IMR-90 (cell line): ENCODE data around the gene FABP6. TPM values are rescaled to one million over a fixed set of nuclear protein-coding genes. Genes with fewer than 3 reads are reported as not detected.

Source experiments
- ATAC-seq: fragments of 200-7000 bp; cut with Tn5 transposase; 2 replicates; pipeline ENCODE4 v1.9.1; 2020; ENCODE audit warnings: low read depth, mild to moderate bottlenecking, moderate library complexity
- BruUV-seq: library from RNA; stranded (reverse); fragments of 400-500 nt; replicated peaks from 2 replicates; lab custom pipeline; 2021; lab: Mats Ljungman, UMichigan
- CTCF ChIA-PET: fragments of 300-600 bp; formaldehyde crosslinking; extraction: SDS; loops from one replicate; lab custom pipeline; 2021; ENCODE audit warnings: antibody characterized with exemption; lab: Yijun Ruan, JAX
- POLR2A ChIA-PET: fragments of 300-600 bp; sonication (Branson Sonifier 250); formaldehyde crosslinking; loops from one replicate; lab custom pipeline; 2022; ENCODE audit warnings: antibody characterized with exemption; ENCODE audit not compliant: unreplicated experiment; lab: Charles Lee
- DNase-seq: peaks from one replicate; pipeline ENCODE4 v3.0.0; 2013
- H2AFZ ChIP-seq: replicated peaks from 2 replicates; pipeline ENCODE3; 2013; ENCODE audit warnings: low read length, mild to moderate bottlenecking; ENCODE audit not compliant: poor library complexity
- H2AK5ac ChIP-seq: 2 replicates; pipeline ENCODE4 v1.6.1; 2013; ENCODE audit warnings: low read depth, low read length, inconsistent platforms
- H2AK9ac ChIP-seq: replicated peaks from 2 replicates; pipeline ENCODE3; 2013; ENCODE audit warnings: mild to moderate bottlenecking, low read depth, low read length, moderate library complexity; ENCODE audit not compliant: poor library complexity
- H2BK120ac ChIP-seq: 2 replicates; pipeline ENCODE4 v1.6.1; 2013; ENCODE audit warnings: low read depth, low read length, inconsistent platforms
- H2BK15ac ChIP-seq: 3 replicates; pipeline ENCODE4 v1.6.1; 2013; ENCODE audit warnings: low read depth, low read length, inconsistent platforms
- H2BK20ac ChIP-seq: 2 replicates; pipeline ENCODE4 v1.6.1; 2013; ENCODE audit warnings: low read depth, mild to moderate bottlenecking, inconsistent platforms, low read length, moderate library complexity
- H2BK5ac ChIP-seq: 2 replicates; pipeline ENCODE4 v1.6.1; 2013; ENCODE audit warnings: mild to moderate bottlenecking, low read depth, low read length, inconsistent platforms; ENCODE audit not compliant: poor library complexity, severe bottlenecking
- H3K14ac ChIP-seq: replicated peaks from 2 replicates; pipeline ENCODE4 v1.6.1; 2013; ENCODE audit warnings: low read depth, low read length, inconsistent platforms
- H3K18ac ChIP-seq: 2 replicates; pipeline ENCODE4 v1.6.1; 2013; ENCODE audit warnings: low read depth, low read length, control low read depth
- H3K23ac ChIP-seq: 2 replicates; pipeline ENCODE4 v1.6.1; 2013; ENCODE audit warnings: low read depth, low read length, inconsistent platforms
- H3K27ac ChIP-seq: 2 replicates; pipeline ENCODE4 v1.5.1; 2013; ENCODE audit warnings: mild to moderate bottlenecking, control low read depth, low read length; ENCODE audit not compliant: insufficient read depth
- H3K27me3 ChIP-seq: 2 replicates; pipeline ENCODE4 v1.6.1; 2013; ENCODE audit warnings: low read length; ENCODE audit not compliant: control insufficient read depth, insufficient read depth
- H3K36me3 ChIP-seq: 2 replicates; pipeline ENCODE4 v1.6.1; 2013; ENCODE audit warnings: low read length, mixed read lengths; ENCODE audit not compliant: control insufficient read depth, insufficient read depth
- H3K4ac ChIP-seq: 2 replicates; pipeline ENCODE4 v1.6.1; 2013; ENCODE audit warnings: low read depth, low read length, inconsistent platforms
- H3K4me1 ChIP-seq: 2 replicates; pipeline ENCODE4 v1.6.1; 2013; ENCODE audit warnings: low read length, mixed read lengths; ENCODE audit not compliant: control insufficient read depth, insufficient read depth
- H3K4me2 ChIP-seq: 2 replicates; pipeline ENCODE4 v1.6.1; 2013; ENCODE audit warnings: low read depth, mild to moderate bottlenecking, control low read depth, low read length, moderate library complexity
- H3K4me3 ChIP-seq: 2 replicates; pipeline ENCODE4 v1.5.1; 2013; ENCODE audit warnings: low read depth, mild to moderate bottlenecking, control low read depth, low read length, moderate library complexity; ENCODE audit not compliant: insufficient read depth
- H3K56ac ChIP-seq: 2 replicates; pipeline ENCODE4 v1.6.1; 2013; ENCODE audit warnings: low read length, inconsistent platforms; ENCODE audit not compliant: insufficient read depth; ENCODE audit errors: extremely low read depth
- H3K79me1 ChIP-seq, 2 experiments: 2 replicates each; pipeline ENCODE4 v1.6.1; 2013; ENCODE audit warnings: low read length in 2 of 2, inconsistent platforms in 1 of 2, low read depth in 1 of 2
- H3K9ac ChIP-seq: 2 replicates; pipeline ENCODE4 v1.6.1; 2013; ENCODE audit warnings: low read depth, low read length, control low read depth
- H3K9me1 ChIP-seq: 2 replicates; pipeline ENCODE4 v1.6.1; 2013; ENCODE audit warnings: low read length, inconsistent platforms; ENCODE audit not compliant: insufficient read depth
- H3K9me3 ChIP-seq: 2 replicates; pipeline ENCODE4 v1.6.1; 2013; ENCODE audit warnings: low read length; ENCODE audit not compliant: control insufficient read depth, insufficient read depth
- H4K20me1 ChIP-seq: 2 replicates; pipeline ENCODE4 v1.6.1; 2013; ENCODE audit warnings: low read length, inconsistent platforms; ENCODE audit not compliant: insufficient read depth
- H4K5ac ChIP-seq: 2 replicates; pipeline ENCODE4 v1.6.1; 2013; ENCODE audit warnings: mild to moderate bottlenecking, low read depth, low read length, control low read depth
- H4K8ac ChIP-seq, 2 experiments: 2 replicates each; pipeline ENCODE4 v1.6.1; 2013; ENCODE audit warnings: low read depth in 2 of 2, low read length in 2 of 2, control low read depth in 1 of 2, inconsistent platforms in 1 of 2
- H4K91ac ChIP-seq: 2 replicates; pipeline ENCODE4 v1.6.1; 2013; ENCODE audit warnings: low read depth, low read length, inconsistent platforms; ENCODE audit not compliant: insufficient read depth
- CHD1 ChIP-seq: IDR thresholded peaks from 2 replicates; pipeline ENCODE4 v1.6.1; 2012; ENCODE audit warnings: low read depth, low read length, improper control_type of control experiment
- FOS ChIP-seq: fragments of 150-350 bp; IDR thresholded peaks from 2 replicates; pipeline ENCODE4 v1.6.1; 2016; ENCODE audit warnings: low read depth, low read length
- MAZ ChIP-seq: IDR thresholded peaks from 2 replicates; pipeline ENCODE4 v1.6.1; 2012; ENCODE audit warnings: low read depth, mild to moderate bottlenecking, low read length, improper control_type of control experiment, moderate library complexity, borderline replicate concordance
- MXI1 ChIP-seq: IDR thresholded peaks from 2 replicates; pipeline ENCODE4 v1.6.1; 2012; ENCODE audit warnings: low read depth, mild to moderate bottlenecking, low read length, moderate library complexity, borderline replicate concordance
- POLR2A ChIP-seq: IDR thresholded peaks from 2 replicates; pipeline ENCODE4 v1.6.1; 2012; ENCODE audit warnings: mild to moderate bottlenecking, low read depth, low read length
- RCOR1 ChIP-seq: IDR thresholded peaks from 2 replicates; pipeline ENCODE4 v1.6.1; 2012; ENCODE audit warnings: mild to moderate bottlenecking, low read length, improper control_type of control experiment; ENCODE audit not compliant: insufficient replicate concordance
- RFX5 ChIP-seq: IDR thresholded peaks from 2 replicates; pipeline ENCODE4 v1.8.0; 2012; ENCODE audit warnings: low read depth, mild to moderate bottlenecking, low read length, moderate library complexity
- SMC3 ChIP-seq: fragments of 150-350 bp; IDR thresholded peaks from 2 replicates; pipeline ENCODE4 v1.6.1; 2016; ENCODE audit warnings: low read depth, mild to moderate bottlenecking, antibody characterized with exemption, low read length, moderate library complexity
- USF2 ChIP-seq: fragments of 150-350 bp; IDR thresholded peaks from 2 replicates; pipeline ENCODE4 v1.6.1; 2017; ENCODE audit warnings: mild to moderate bottlenecking, antibody characterized with exemption, low read length, low read depth
- WGBS, 2 experiments: methylation state at CpG; one replicate each; pipeline versions ENCODE4 v1.1.5 to v1.1.7; 2013; ENCODE audit warnings: missing lambda C conversion rate in 2 of 2; ENCODE audit not compliant: insufficient read length in 1 of 2; ENCODE audit errors: extremely low coverage in 2 of 2; 5-methylcytosine and 5-hydroxymethylcytosine counted together
- dilution Hi-C: fragments of 300-500 bp; cut with HindIII; formaldehyde crosslinking; loops from one replicate; pipeline ENCODE4 v1.14.3; 2018; ENCODE audit warnings: low sequenced_read_pairs; ENCODE audit not compliant: unreplicated experiment
- in situ Hi-C: fragments of 300-500 bp; cut with MboI; formaldehyde crosslinking; loops from 3 replicates; pipeline ENCODE4 v1.14.3; 2019; ENCODE audit warnings: low sequenced_read_pairs, inconsistent platforms, mixed read lengths
- intact Hi-C: fragments of 100-400 bp; cut with micrococcal nuclease; formaldehyde crosslinking; loops from 2 replicates; pipeline ENCODE4 v1.10.0; 2022
- polyA plus RNA-seq, 3 experiments: library from polyadenylated mRNA; depleted of rRNA; stranded (reverse); fragments of >200 nt; gene quantifications; 2 replicates each; pipeline ENCODE4 v1.2.3, GENCODE V29; 2012; ENCODE audit warnings: low replicate concordance in 1 of 3
- total RNA-seq: library from RNA; depleted of rRNA; stranded (reverse); fragments of >200 nt; gene quantifications from 2 replicates; pipeline ENCODE4 v1.2.3, GENCODE V29; 2012

FABP6 gene
- total and polyA plus RNA-seq, 2 of the 4 experiments (the other 2 are of a cell fraction): not detected

- Histone ChIP-seq H3K27ac (no peak overlapping the region), H4K5ac (no peak overlapping the region), H3K4ac (no peak overlapping the region), H4K91ac (no peak overlapping the region), H4K20me1 (no peaks in the 10 kb centered on the region), H3K79me1 (no peaks in the 10 kb centered on the region), H3K4me1 (0 out of 2 replicates have a peak, but pooled peaks cover 2% of the 10 kb centered on the region), H3K23ac (no peak overlapping the region), H3K27me3 (no peaks in the 10 kb centered on the region), H2BK15ac (no peak overlapping the region), H2AFZ (peak overlapping the region; percentile 24), H3K9me3 (no peaks in the 10 kb centered on the region; the same call in 1 of the 2 replicates), H3K18ac (no peak overlapping the region), H3K36me3 (no peaks in the 10 kb centered on the region), H3K4me2 (no peak overlapping the region), H2BK20ac (no peak overlapping the region), H2AK9ac (no peak overlapping the region), H3K4me3 (no peak overlapping the region), H2AK5ac (peak overlapping the region; percentile 50; the same call in 1 of the 2 replicates), H3K14ac (no peak overlapping the region), H3K9ac (no peak overlapping the region), H3K9me1 (peaks cover 6% of the 10 kb centered on the region; the same call in 1 of the 2 replicates), H2BK120ac (no peak overlapping the region), H4K8ac (no peak overlapping the region), H3K56ac (no peak overlapping the region), H2BK5ac (no peak overlapping the region)
- DNase-seq (no peak), ATAC-seq (no peak)
- intact Hi-C loops: no loop called here
- in situ Hi-C loops: no loop called here
- dilution Hi-C loops: no loop called here
- ChIA-PET POLR2A (no interaction called here), CTCF (no interaction called here)
- 85% methylated on average over 5 of the region's 9 CpGs; no CpG with 5 or more reads in 1 of the 2 experiments for WGBS, 2 experiments
- no peak for TF ChIP-seq CHD1
- no peak for TF ChIP-seq USF2
- no peak for TF ChIP-seq MAZ
- no peak for TF ChIP-seq RCOR1
- TF ChIP-seq FOS: no peak
- TF ChIP-seq MXI1: no peak
- no peak for TF ChIP-seq POLR2A
- no peak for TF ChIP-seq SMC3
- no peak for TF ChIP-seq RFX5
- BruUV-seq: no TSS peak
These were observed 47.2 kb upstream of the FABP6 start for GRCh38 chr5:160181965-160182622.
